ENCODE results near the gene IMPDH2. TPM values are rescaled to one million over a fixed set of nuclear protein-coding genes. Genes with fewer than 3 reads are reported as not detected.

IMPDH2 gene
- total and polyA plus RNA-seq, 2 of the 8 experiments (the other 6 are each of a cell fraction or from before 2014, with no cell fraction given) = 374 to 409 TPM

DNA sequence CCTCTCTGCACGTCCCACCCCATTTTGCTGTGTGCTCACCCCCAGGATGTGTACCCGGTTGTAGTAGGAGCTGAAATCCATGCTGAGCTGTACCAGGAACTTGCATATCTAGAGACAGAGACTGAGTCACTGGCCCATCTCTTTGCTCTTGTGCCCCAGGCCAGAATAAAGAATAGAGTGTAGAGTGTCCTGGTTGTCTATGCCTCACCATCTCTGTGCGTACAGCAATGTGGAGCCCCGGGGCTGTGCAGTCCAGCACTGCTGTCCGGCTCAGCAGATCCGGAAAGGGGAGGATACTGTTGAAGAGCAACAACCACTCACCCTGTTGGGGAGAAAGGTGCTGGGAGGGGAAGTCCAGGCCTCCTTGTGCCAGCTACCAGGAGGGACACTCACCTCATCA lies 13.4 kb downstream of the IMPDH2 start:
- H3K79me2 ChIP-seq (ENCODE audit: control insufficient read depth in 1 of 2, insufficient read depth in 2 of 2, low read length in 2 of 2) = peaks cover 0 to 38% of the 10 kb centered on the region in 2 experiments; a peak in 2 of 4 replicates

More for the DNA sequence above, 13.4 kb downstream of the IMPDH2 start:
- Histone ChIP-seq H3K9me3 (ENCODE audit: insufficient read depth in 2 of 2, low read depth in 1 of 2, low read length in 1 of 2) (no peaks in the 10 kb centered on the region), H3K9ac (replicated peaks in 1 of 4; ENCODE audit: extremely low read depth in 1 of 4, low read depth in 3 of 4, low read length in 3 of 4) (no peak overlapping the region), H4K20me1 (replicated peaks in 1 of 2; ENCODE audit: control insufficient read depth in 1 of 2, insufficient read depth in 2 of 2, low read length in 2 of 2) (peaks cover 36 to 42% of the 10 kb centered on the region in 2 experiments), H3K18ac (ENCODE audit: extremely low read depth, low read length) (no peak overlapping the region), H2BK12ac (ENCODE audit: low read depth, low read length) (no peak overlapping the region), H3K14ac (ENCODE audit: insufficient read length) (no peak overlapping the region), H2AFZ (ENCODE audit: low read length) (no peak overlapping the region), H4K8ac (ENCODE audit: extremely low read depth, insufficient read depth, low read length) (no peak overlapping the region), H3K4me1 (replicated peaks in 1 of 4; ENCODE audit: control insufficient read depth in 3 of 4, insufficient read depth in 4 of 4, low read length in 3 of 4) (peaks cover 0 to 14% (median 7%) of the 10 kb centered on the region in 4 experiments; a peak in 6 of 7 replicates), H3K4me3 (ENCODE audit: extremely low read depth in 1 of 4, insufficient read depth in 2 of 4, low read depth in 3 of 4, low read length in 4 of 4) (no peak overlapping the region), H4K91ac (replicated peaks; ENCODE audit: insufficient read length, low read length) (no peak overlapping the region), H2BK15ac (ENCODE audit: low read length) (no peak overlapping the region), H3K4me2 (ENCODE audit: insufficient read depth in 1 of 2, low read depth in 2 of 2, low read length in 2 of 2) (no peak overlapping the region), H2BK5ac (ENCODE audit: low read depth, low read length) (no peak overlapping the region), H3K79me1 (ENCODE audit: low read depth, low read length) (peaks cover 17% of the 10 kb centered on the region), H3K23ac (ENCODE audit: insufficient read length) (no peak overlapping the region), H3K27me3 (replicated peaks in 1 of 4; ENCODE audit: control insufficient read depth in 3 of 4, extremely low read depth in 1 of 4, insufficient read depth in 3 of 4, low read length in 3 of 4) (no peaks in the 10 kb centered on the region), H2AK5ac (ENCODE audit: low read depth, low read length) (no peak overlapping the region), H3K27ac (ENCODE audit: low read depth, low read length) (no peak overlapping the region), H3K23me2 (ENCODE audit: low read depth, low read length) (peaks cover 21% of the 10 kb centered on the region), H2BK120ac (replicated peaks; ENCODE audit: low read depth, low read length) (no peak overlapping the region), H3K36me3 (ENCODE audit: control insufficient read depth in 2 of 4, insufficient read depth in 4 of 4, low read length in 3 of 4) (peaks cover 15 to 50% (median 31%) of the 10 kb centered on the region in 4 experiments), H4K5ac (ENCODE audit: insufficient read length, low read depth, low read length) (no peak overlapping the region), H3K4ac (replicated peaks; ENCODE audit: insufficient read length, low read depth, low read length) (no peak overlapping the region), H2BK20ac (ENCODE audit: low read length) (no peak overlapping the region), H3K56ac (replicated peaks; ENCODE audit: insufficient read length, low read depth, low read length) (no peak overlapping the region)
- DNase-seq (ENCODE audit: low read depth in 1 of 2, low spot score in 2 of 2) (no peak), FAIRE-seq (no peak)
- no peak for TF ChIP-seq CHD1 (IDR thresholded peaks at IDR 0.05; ENCODE audit: low read depth, low read length)
- no peak for TF ChIP-seq RFX5 (IDR thresholded peaks at IDR 0.05; ENCODE audit: borderline replicate concordance, low read depth, low read length)
- 92% methylated on average over 6 of the region's 6 CpGs; no CpG with 5 or more reads in 1 of the 2 experiments for WGBS, 2 experiments (ENCODE audit: extremely low coverage in 1 of 2, insufficient coverage in 1 of 2, insufficient read length in 1 of 2, insufficient replicate concordance in 2 of 2, low coverage in 1 of 2, low lambda C conversion rate in 2 of 2, missing lambda C conversion rate in 1 of 2)
- ChIA-PET POLR2A (ENCODE audit: partially characterized antibody) (interaction anchor here (0.7 to 38.8 kb wide), 10 partner anchors 3 to 117 kb away, joined by 3 to 1518 read pairs (median 3); partner anchors contain the start of genes DALRD3, IMPDH2, LAMB2 and NDUFAF3), CTCF (ENCODE audit: partially characterized antibody) (interaction anchor here (0.9 to 24.3 kb wide), 3 partner anchors 11 to 351 kb away, joined by 3 to 467 read pairs (median 42); partner anchors contain the start of genes P4HTM and WDR6)

Data from H1 (cell line).